Stomach (tissue), 4 donors: ENCODE data around the gene RBMS3.

Experiments used
- CTCF ChIP-seq, 7 experiments: fragments of 450-650 bp in 4 of 7; fragments of 200-600 bp in 3 of 7; sonication (generic) in 3 of 7; IDR thresholded peaks; one replicate each; pipeline ENCODE4 v1.5.1; 2016 to 2019; ENCODE audit warnings: antibody characterized with exemption in 7 of 7, control low read depth in 2 of 7, mild to moderate bottlenecking in 1 of 7
- POLR2A ChIP-seq, 4 donors: fragments of 450-650 bp; IDR thresholded peaks; one replicate each; pipeline ENCODE4 v1.6.1; 2016; ENCODE audit warnings: antibody characterized with exemption in 4 of 4, control low read depth in 2 of 4, mild to moderate bottlenecking in 1 of 4, moderate library complexity in 1 of 4
- POLR2AphosphoS5 ChIP-seq, 3 donors: sonication (generic); formaldehyde crosslinking; IDR thresholded peaks; one replicate each; pipeline ENCODE4 v1.6.1; 2016; ENCODE audit warnings: antibody characterized with exemption in 3 of 3

- no peak for TF ChIP-seq CTCF (IDR thresholded peaks at IDR 0.05)
- no peak for TF ChIP-seq POLR2A (IDR thresholded peaks at IDR 0.05)
- TF ChIP-seq POLR2AphosphoS5 (IDR thresholded peaks at IDR 0.05): no peak
These were observed 206.0 kb downstream of the RBMS3 start for GRCh38 chr3:29486917-29487316.
